ENCODE results near the gene CFAP43. TPM values are rescaled to one million over a fixed set of nuclear protein-coding genes. Genes with fewer than 3 reads are reported as not detected.
"Not testable (repeated sequence)": the region's sequence is repeated elsewhere in the genome, so short reads cannot be mapped to it uniquely, and the experiment has no call there.

The CFAP43 gene
- total and polyA plus RNA-seq, 7 donors, result 0.04 to 0.44 (median 0.11) TPM; not detected in 4

GRCh38 chr10:104246976-104247375 lies 14.8 kb upstream of the CFAP43 start:
- Histone ChIP-seq H3K9me3 (no peaks in the 10 kb centered on the region), H3K4me3 (no peak overlapping the region), H3K27ac (no peak overlapping the region), H3K4me1 (no peaks in the 10 kb centered on the region), H3K27me3 (ENCODE audit: insufficient read depth in 3 of 3, low read length in 2 of 3) (no peaks in the 10 kb centered on the region), H3K36me3 (ENCODE audit: insufficient read depth in 1 of 2, low read depth in 1 of 2) (no peaks in the 10 kb centered on the region)
- intact Hi-C loops (cut with DNase I), result no loop called here
- 45 to 51% (median 46%) methylated on average over 2 of the region's 2 CpGs for WGBS, 3 donors
- DNase-seq (no peak), ATAC-seq (peak in 1 of 4 donors; percentile 44)
- TF ChIP-seq, protein P1, sequence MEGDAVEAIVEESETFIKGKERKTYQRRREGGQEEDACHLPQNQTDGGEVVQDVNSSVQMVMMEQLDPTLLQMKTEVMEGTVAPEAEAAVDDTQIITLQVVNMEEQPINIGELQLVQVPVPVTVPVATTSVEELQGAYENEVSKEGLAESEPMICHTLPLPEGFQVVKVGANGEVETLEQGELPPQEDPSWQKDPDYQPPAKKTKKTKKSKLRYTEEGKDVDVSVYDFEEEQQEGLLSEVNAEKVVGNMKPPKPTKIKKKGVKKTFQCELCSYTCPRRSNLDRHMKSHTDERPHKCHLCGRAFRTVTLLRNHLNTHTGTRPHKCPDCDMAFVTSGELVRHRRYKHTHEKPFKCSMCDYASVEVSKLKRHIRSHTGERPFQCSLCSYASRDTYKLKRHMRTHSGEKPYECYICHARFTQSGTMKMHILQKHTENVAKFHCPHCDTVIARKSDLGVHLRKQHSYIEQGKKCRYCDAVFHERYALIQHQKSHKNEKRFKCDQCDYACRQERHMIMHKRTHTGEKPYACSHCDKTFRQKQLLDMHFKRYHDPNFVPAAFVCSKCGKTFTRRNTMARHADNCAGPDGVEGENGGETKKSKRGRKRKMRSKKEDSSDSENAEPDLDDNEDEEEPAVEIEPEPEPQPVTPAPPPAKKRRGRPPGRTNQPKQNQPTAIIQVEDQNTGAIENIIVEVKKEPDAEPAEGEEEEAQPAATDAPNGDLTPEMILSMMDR (IDR thresholded peaks at IDR 0.05), result no peak

DNA sequence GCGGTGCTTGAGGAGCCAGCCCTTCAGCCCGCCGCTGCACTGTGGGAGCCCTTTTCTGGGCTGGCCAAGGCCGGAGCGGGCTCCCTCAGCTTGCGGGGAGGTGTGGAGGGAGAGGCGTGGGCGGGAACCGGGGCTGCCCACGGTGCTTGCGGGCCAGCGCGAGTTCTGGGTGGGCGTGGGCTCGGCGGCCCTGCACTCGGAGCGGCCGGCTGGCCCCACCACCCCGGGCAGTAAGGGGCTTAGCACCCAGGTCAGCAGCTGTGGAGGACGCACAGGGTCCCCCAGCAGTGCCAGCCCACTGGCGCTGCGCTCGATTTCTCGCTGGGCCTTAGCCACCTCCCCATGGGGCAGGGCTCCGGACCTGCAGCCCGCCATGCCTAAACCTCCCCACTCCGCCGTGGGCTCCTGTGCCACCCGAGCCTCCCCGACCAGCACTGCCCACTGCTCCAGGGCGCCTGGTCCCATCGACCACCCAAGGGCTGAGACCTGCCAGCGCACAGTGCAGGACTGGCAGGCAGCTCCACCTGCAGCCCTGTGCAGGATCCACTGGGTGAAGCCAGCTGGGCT lies 13.0 kb upstream of the CFAP43 start:
- no peak for ATAC-seq

GRCh38 chr10:104243512-104243911 lies 11.3 kb upstream of the CFAP43 start:
- H3K4me1 ChIP-seq, result no peaks in the 10 kb centered on the region
- 82 to 83% (median 83%) methylated on average over 4 to 5 of the region's 5 CpGs for WGBS, 3 donors
- no peak for DNase-seq
- no peak overlapping the region for H3K4me3 ChIP-seq
- H3K36me3 ChIP-seq (ENCODE audit: insufficient read depth in 1 of 2, low read depth in 1 of 2), result no peaks in the 10 kb centered on the region
- no peaks in the 10 kb centered on the region for H3K27me3 ChIP-seq (ENCODE audit: insufficient read depth in 3 of 3, low read length in 2 of 3)
- H3K9me3 ChIP-seq, result no peaks in the 10 kb centered on the region
- ATAC-seq, result no peak
- TF ChIP-seq, protein P1 (IDR thresholded peaks at IDR 0.05), result no peak
- H3K27ac ChIP-seq, result no peak overlapping the region
- intact Hi-C loops (cut with DNase I), result no loop called here

More for the DNA sequence above, 13.0 kb upstream of the CFAP43 start:
- TF ChIP-seq, protein P1 (IDR thresholded peaks at IDR 0.05), result no peak
- no peak overlapping the region for H3K4me3 ChIP-seq
- H3K27ac ChIP-seq, result no peak overlapping the region
- intact Hi-C loops (cut with DNase I), result no loop called here
- H3K27me3 ChIP-seq (ENCODE audit: insufficient read depth in 3 of 3, low read length in 2 of 3), result no peaks in the 10 kb centered on the region
- H3K9me3 ChIP-seq, result no peaks in the 10 kb centered on the region
- 96 to 98% (median 97%) methylated on average over 23 to 34 of the region's 34 CpGs for WGBS, 3 donors
- no peaks in the 10 kb centered on the region for H3K36me3 ChIP-seq (ENCODE audit: insufficient read depth in 1 of 2, low read depth in 1 of 2)
- no peak for DNase-seq
- no peaks in the 10 kb centered on the region for H3K4me1 ChIP-seq

DNA sequence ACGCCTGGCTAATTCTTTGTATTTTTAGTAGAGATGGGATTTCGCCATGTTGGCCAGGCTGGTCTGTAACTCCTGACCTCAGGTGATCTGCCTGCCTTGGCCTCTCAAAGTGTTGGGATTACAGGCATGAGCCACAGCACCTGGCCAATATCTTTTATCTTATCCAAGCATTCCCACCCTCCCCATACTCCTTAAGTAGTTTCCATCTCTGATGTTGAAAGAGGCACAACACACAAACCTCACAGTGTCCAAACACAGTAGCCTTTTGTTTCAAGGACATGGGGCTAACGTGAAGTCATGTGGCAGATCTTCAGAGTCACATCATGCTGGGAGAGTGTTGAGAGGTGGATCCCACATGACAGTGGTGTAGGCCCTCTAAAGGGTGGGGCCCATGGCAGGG lies 10.8 kb upstream of the CFAP43 start:
- intact Hi-C loops (cut with DNase I); H3K27me3 ChIP-seq (ENCODE audit: insufficient read depth in 3 of 3, low read length in 2 of 3); H3K36me3 ChIP-seq (ENCODE audit: insufficient read depth in 1 of 2, low read depth in 1 of 2); H3K4me3 ChIP-seq; H3K9me3 ChIP-seq; H3K27ac ChIP-seq; H3K4me1 ChIP-seq; ATAC-seq; DNase-seq: not testable (repeated sequence)
- 81 to 93% (median 82%) methylated on average over 3 of the region's 3 CpGs for WGBS, 3 donors

DNA sequence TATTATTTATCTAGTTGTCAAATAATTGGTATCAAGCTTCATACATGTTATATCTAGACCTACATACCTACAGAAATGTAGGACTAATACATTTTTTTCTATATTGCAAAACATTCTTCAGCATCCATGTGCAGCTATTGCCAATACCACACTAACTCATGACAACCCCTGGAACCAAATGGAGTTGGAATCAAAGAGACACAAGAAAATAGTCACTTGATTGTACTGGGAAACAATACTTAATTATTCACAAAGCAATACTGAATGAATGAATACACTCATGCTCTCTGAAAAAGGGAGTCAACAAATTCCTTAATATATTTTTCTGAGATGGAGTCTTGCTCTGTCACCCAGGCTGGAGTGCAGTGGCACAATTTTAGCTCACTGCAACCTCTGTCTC lies 10.4 kb upstream of the CFAP43 start:
- Histone ChIP-seq H3K27ac (no peak overlapping the region), H3K9me3 (no peaks in the 10 kb centered on the region), H3K4me3 (no peak overlapping the region), H3K36me3 (ENCODE audit: insufficient read depth in 1 of 2, low read depth in 1 of 2) (no peaks in the 10 kb centered on the region), H3K4me1 (no peaks in the 10 kb centered on the region), H3K27me3 (ENCODE audit: insufficient read depth in 3 of 3, low read length in 2 of 3) (no peaks in the 10 kb centered on the region)
- intact Hi-C loops (cut with DNase I), result no loop called here
- ATAC-seq, result no peak
- no peak for DNase-seq
- TF ChIP-seq, protein P1 (IDR thresholded peaks at IDR 0.05), result no peak

All from psoas muscle (tissue), 8 donors.